Spleen (tissue), 11 donors: ENCODE results near the gene ADGB. TPM values are rescaled to one million over a fixed set of nuclear protein-coding genes. Genes with fewer than 3 reads are reported as not detected.

Source experiments
- DNase-seq: peaks from one replicate; pipeline ENCODE4 v3.0.0-alpha.2; 2020
- H3K27ac ChIP-seq, 8 donors: fragments of 200-600 bp; sonication (generic) in 7 of 8; 1 replicate in 4 of 8; 2 replicates in 4 of 8; pipeline versions ENCODE4 v1.5.0 to v1.8.0; 2016 to 2021; ENCODE audit warnings: inconsistent platforms in 4 of 8, mild to moderate bottlenecking in 4 of 8, moderate library complexity in 1 of 8
- H3K27me3 ChIP-seq, 7 donors: fragments of 200-600 bp; sonication (generic) in 6 of 7; replicated peaks in 1 of 7; 1 replicate in 4 of 7; 2 replicates in 3 of 7; pipeline versions ENCODE4 v1.5.0 to v1.8.0; 2016 to 2021; ENCODE audit warnings: inconsistent platforms in 3 of 7, mild to moderate bottlenecking in 1 of 7
- H3K36me3 ChIP-seq, 6 donors: fragments of 200-600 bp; sonication (generic) in 5 of 6; 1 replicate in 4 of 6; 2 replicates in 2 of 6; pipeline versions ENCODE4 v1.5.0 to v1.8.0; 2016 to 2021; ENCODE audit warnings: inconsistent platforms in 2 of 6
- H3K4me1 ChIP-seq, 6 donors: fragments of 200-600 bp; sonication (generic) in 5 of 6; 1 replicate in 3 of 6; 2 replicates in 3 of 6; pipeline versions ENCODE4 v1.5.0 to v1.8.0; 2016 to 2021; ENCODE audit warnings: inconsistent platforms in 3 of 6
- H3K4me3 ChIP-seq, 8 donors: fragments of 200-600 bp; sonication (generic) in 7 of 8; 1 replicate in 4 of 8; 2 replicates in 4 of 8; pipeline versions ENCODE4 v1.5.0 to v1.8.0; 2016 to 2021; ENCODE audit warnings: inconsistent platforms in 4 of 8, mild to moderate bottlenecking in 4 of 8, moderate library complexity in 2 of 8
- H3K9me3 ChIP-seq, 8 donors: fragments of 200-600 bp; sonication (generic) in 7 of 8; 1 replicate in 4 of 8; 2 replicates in 4 of 8; pipeline versions ENCODE4 v1.5.0 to v1.8.0; 2016 to 2021; ENCODE audit warnings: inconsistent platforms in 4 of 8
- POLR2A ChIP-seq, 3 donors: fragments of 450-650 bp; IDR thresholded peaks; one replicate each; pipeline ENCODE4 v1.5.1; 2017; ENCODE audit warnings: antibody characterized with exemption in 3 of 3, mild to moderate bottlenecking in 1 of 3
- POLR2AphosphoS5 ChIP-seq, 3 donors: sonication (generic); formaldehyde crosslinking; IDR thresholded peaks; one replicate each; pipeline ENCODE4 v1.5.1; 2017; ENCODE audit warnings: antibody characterized with exemption in 3 of 3
- WGBS, 5 donors: extraction: QIAGEN DNeasy Blood & Tissue Kit in 3 of 5; methylation state at CpG; one replicate each; pipeline versions ENCODE4 v1.1.5 to v1.1.7; 2013 to 2018; 5-methylcytosine and 5-hydroxymethylcytosine counted together
- intact Hi-C: fragments of 100-400 bp; cut with DNase I; formaldehyde crosslinking; loops from one replicate; pipeline ENCODE4 v1.15.0; 2023; ENCODE audit warnings: low total_unique reads
- polyA plus RNA-seq, 3 donors: library from polyadenylated mRNA; stranded (reverse); fragments of 200-250 nt; gene quantifications; one replicate each; pipeline ENCODE4 v1.2.1, GENCODE V29; 2013
- total RNA-seq, 7 donors: library from RNA; depleted of rRNA in 3 of 7; stranded (reverse); fragments of >200 nt in 3 of 7; fragmentation: NEBNext Ultra II Directional in 4 of 7; extraction: Animal tissue kit (Norgen Biotek cat#: 25700) in 4 of 7; gene quantifications; one replicate each; pipeline versions ENCODE4 v1.1.0 to v1.2.1, GENCODE V29; 2016 to 2021
- TF ChIP-seq, protein P1 (sequence below), 11 experiments: fragments of 200-600 bp in 7 of 11; fragments of 450-650 bp in 4 of 11; sonication (generic) in 4 of 11; IDR thresholded peaks in 8 of 11; conservative IDR thresholded peaks in 3 of 11; 1 replicate in 7 of 11; 2 replicates in 4 of 11; pipeline versions ENCODE4 v1.4.0 to v1.8.0; 2016 to 2021; ENCODE audit warnings: antibody characterized with exemption in 11 of 11, inconsistent platforms in 4 of 11, mild to moderate bottlenecking in 1 of 11
- donor health status: healthy with polysubstance abuse.
- donor health status: DM: no; HTN: no; CAD: no; lungs with moderate emphysema.
- donor health status: DM: no; HTN: no; CAD: no.
- donor health status: Bipolar disorder and iron deficiency.
- donor health status: healthy.
- donor health status: DM: no; HTN: no; CAD: no.
- donor health status: DM: yes; HTN: yes; CAD: no.

Gene ADGB
- total and polyA plus RNA-seq, 10 donors: 0.28 to 0.52 TPM; not detected in 8

DNA sequence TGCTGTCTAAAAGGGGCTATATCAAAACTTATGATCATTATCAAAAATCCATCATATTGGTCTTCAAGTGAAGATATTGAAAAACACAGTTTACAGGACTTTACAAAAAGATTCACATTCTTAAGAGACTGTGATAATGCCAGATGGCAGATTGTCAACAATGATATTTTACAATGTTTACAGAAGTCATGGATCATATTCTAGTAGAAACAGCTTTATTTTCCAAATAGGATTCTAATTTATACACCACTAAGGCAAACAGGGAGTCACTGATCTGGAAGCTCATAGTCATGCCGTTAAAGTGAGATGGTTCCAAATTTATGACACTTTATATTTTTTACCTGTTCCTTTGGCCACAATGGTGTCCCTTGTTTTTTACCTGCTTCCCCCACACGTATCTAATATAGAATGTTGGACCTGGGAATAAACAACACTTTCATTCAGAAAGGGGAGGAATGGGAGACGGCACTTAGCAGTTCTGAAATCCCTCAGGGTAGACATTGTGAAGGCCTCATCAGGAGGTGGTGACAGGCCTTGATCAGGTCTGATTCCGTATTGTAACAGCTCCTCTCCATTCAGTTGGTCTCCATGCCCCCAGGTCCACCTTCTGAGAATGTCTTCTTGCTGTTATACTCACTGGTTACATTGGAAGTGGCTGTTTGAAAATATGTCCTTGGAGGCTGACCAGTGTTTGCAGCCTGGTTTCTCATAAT lies 228.6 kb downstream of the ADGB start:
- Histone ChIP-seq H3K4me1 (no peaks in the 10 kb centered on the region), H3K27ac (no peak overlapping the region), H3K4me3 (no peak overlapping the region), H3K9me3 (no peaks in the 10 kb centered on the region), H3K27me3 (no peaks in the 10 kb centered on the region), H3K36me3 (no peaks in the 10 kb centered on the region)
- intact Hi-C loops: no loop called here
- DNase-seq: no peak
- no peak for TF ChIP-seq POLR2AphosphoS5 (IDR thresholded peaks at IDR 0.05)
- 51 to 67% (median 66%) methylated on average over 4 of the region's 4 CpGs for WGBS, 5 donors

DNA sequence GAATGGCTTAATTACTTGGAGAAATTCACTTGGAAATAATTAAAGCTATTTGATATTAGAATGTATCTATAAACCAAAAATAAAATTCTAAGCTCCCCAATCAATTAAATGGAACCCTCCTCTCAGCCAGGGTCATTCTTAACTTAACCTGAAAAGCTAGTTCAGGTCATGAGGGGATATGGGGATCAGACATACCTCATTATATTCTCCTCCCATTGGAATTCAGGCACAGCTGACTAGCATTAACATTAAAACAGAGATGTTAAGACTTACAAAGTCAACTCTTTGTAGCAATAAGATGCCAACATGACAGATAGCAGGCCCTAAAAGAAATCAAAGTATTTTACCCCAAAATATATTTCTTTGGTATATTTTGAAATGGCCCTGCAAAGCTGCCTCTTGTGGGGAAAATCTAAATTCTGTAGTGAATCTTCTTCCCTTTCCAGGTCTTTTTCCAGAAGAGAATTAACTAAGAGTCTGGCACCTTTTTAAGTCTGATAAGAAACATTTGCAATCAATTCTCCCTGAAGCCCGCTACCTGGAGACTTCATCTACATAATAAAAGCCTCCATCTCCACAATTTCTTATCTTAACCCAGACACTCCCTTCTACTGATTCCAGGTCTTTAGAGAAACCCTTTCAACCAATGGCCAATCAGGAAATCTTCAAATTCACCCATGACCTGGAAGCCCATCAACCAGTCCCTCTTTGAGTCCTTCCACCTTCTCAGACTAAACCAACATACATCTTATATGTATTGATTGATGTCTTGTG lies 231.2 kb downstream of the ADGB start:
- H3K27me3 ChIP-seq: no peaks in the 10 kb centered on the region
- H3K4me3 ChIP-seq: no peak overlapping the region
- DNase-seq: no peak
- TF ChIP-seq POLR2A (IDR thresholded peaks at IDR 0.05) (no peak), POLR2AphosphoS5 (IDR thresholded peaks at IDR 0.05) (no peak)
- TF ChIP-seq, protein P1, sequence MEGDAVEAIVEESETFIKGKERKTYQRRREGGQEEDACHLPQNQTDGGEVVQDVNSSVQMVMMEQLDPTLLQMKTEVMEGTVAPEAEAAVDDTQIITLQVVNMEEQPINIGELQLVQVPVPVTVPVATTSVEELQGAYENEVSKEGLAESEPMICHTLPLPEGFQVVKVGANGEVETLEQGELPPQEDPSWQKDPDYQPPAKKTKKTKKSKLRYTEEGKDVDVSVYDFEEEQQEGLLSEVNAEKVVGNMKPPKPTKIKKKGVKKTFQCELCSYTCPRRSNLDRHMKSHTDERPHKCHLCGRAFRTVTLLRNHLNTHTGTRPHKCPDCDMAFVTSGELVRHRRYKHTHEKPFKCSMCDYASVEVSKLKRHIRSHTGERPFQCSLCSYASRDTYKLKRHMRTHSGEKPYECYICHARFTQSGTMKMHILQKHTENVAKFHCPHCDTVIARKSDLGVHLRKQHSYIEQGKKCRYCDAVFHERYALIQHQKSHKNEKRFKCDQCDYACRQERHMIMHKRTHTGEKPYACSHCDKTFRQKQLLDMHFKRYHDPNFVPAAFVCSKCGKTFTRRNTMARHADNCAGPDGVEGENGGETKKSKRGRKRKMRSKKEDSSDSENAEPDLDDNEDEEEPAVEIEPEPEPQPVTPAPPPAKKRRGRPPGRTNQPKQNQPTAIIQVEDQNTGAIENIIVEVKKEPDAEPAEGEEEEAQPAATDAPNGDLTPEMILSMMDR (IDR thresholded peaks at IDR 0.05 in 8 of 11, conservative IDR thresholded peaks at IDR 0.05 in 3 of 11): no peak
- 89 to 100% (median 97%) methylated on average over 1 of the region's 1 CpG for WGBS, 5 donors
- no peaks in the 10 kb centered on the region for H3K36me3 ChIP-seq
- no peak overlapping the region for H3K27ac ChIP-seq
- intact Hi-C loops: no loop called here
- no peaks in the 10 kb centered on the region for H3K4me1 ChIP-seq
- H3K9me3 ChIP-seq: no peaks in the 10 kb centered on the region

DNA sequence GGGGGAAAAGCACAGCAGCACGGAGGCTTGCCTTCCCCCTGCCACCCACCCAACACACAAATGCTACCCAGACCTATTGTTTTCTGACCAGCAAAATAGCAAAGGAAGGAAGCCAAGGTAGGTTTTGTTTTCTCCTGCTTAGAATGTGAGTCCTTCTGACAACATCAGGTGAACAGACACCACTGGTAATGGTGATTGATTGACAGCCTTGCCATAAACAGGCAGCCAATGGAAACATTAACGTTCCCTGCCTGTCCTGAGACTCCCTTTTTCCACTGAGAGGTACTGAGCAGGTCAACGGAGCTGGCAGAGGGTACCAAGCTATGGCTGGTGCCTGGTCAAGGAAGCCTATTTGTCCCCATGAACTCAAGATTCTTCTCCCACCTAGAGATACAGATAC lies 234.4 kb downstream of the ADGB start:
- H3K4me3 ChIP-seq: no peak overlapping the region
- no peak for DNase-seq
- TF ChIP-seq POLR2A (IDR thresholded peaks at IDR 0.05) (no peak), POLR2AphosphoS5 (IDR thresholded peaks at IDR 0.05) (no peak)
- TF ChIP-seq, protein P1 (IDR thresholded peaks at IDR 0.05 in 8 of 11, conservative IDR thresholded peaks at IDR 0.05 in 3 of 11): no peak
- intact Hi-C loops: no loop called here
- no peaks in the 10 kb centered on the region for H3K9me3 ChIP-seq
- no peaks in the 10 kb centered on the region for H3K27me3 ChIP-seq
- H3K36me3 ChIP-seq: no peaks in the 10 kb centered on the region
- WGBS, 5 donors: 74 to 91% (median 77%) methylated on average over 3 of the region's 3 CpGs
- no peak overlapping the region for H3K27ac ChIP-seq
- H3K4me1 ChIP-seq: no peaks in the 10 kb centered on the region

DNA sequence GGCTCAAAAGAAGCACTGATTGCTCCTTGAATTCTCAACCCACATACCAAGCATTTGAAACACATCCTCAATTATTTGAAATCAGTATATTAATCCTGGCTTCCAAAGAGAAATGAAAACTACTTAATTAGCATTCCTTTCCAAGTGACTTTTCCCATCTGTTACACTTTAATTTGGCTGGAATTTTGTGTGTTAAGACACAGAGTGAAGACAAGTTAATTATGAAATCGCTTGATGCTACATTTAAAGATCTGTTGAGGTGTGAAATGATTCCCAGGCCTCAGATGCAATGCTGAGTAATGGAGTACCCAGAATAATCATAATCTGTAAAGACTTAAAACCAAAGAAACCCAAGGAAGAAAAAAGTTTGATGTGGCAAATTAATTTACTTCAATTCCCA lies 241.4 kb downstream of the ADGB start:
- TF ChIP-seq, protein P1 (IDR thresholded peaks at IDR 0.05 in 8 of 11, conservative IDR thresholded peaks at IDR 0.05 in 3 of 11): no peak
- no peak for TF ChIP-seq POLR2AphosphoS5 (IDR thresholded peaks at IDR 0.05)
- no peak for TF ChIP-seq POLR2A (IDR thresholded peaks at IDR 0.05)
- DNase-seq: no peak
- intact Hi-C loops: no loop called here
- H3K4me1 ChIP-seq: no peaks in the 10 kb centered on the region
- H3K27ac ChIP-seq: no peak overlapping the region
- H3K27me3 ChIP-seq: no peaks in the 10 kb centered on the region
- H3K4me3 ChIP-seq: no peak overlapping the region
- peaks cover 0 to 10% (median under 1%) of the 10 kb centered on the region in 8 donors for H3K9me3 ChIP-seq
- no peaks in the 10 kb centered on the region for H3K36me3 ChIP-seq
- WGBS, 5 donors: 73 to 88% (median 86%) methylated on average over 1 of the region's 1 CpG
